HepG2 (cell line): ENCODE measurements around the gene SLC11A1. TPM values are rescaled to one million over a fixed set of nuclear protein-coding genes. Genes with fewer than 3 reads are reported as not detected.

Experiments
- FLYWCH1 ChIP-seq: sonication (generic); formaldehyde crosslinking; IDR thresholded peaks from 2 replicates; pipeline ENCODE4 v1.8.1; 2023; ENCODE audit warnings: mild to moderate bottlenecking, missing genetic modification reagents
- GPBP1L1 ChIP-seq: sonication (generic); formaldehyde crosslinking; IDR thresholded peaks from 2 replicates; pipeline ENCODE4 v1.5.0; 2020; ENCODE audit warnings: mild to moderate bottlenecking, missing genetic modification reagents
- GPN1 ChIP-seq: sonication (generic); formaldehyde crosslinking; IDR thresholded peaks from 2 replicates; pipeline ENCODE4 v1.5.1; 2020; ENCODE audit warnings: missing genetic modification reagents, borderline replicate concordance
- GZF1 ChIP-seq: sonication (generic); formaldehyde crosslinking; IDR thresholded peaks from 2 replicates; pipeline ENCODE4 v1.5.1; 2020; ENCODE audit warnings: mild to moderate bottlenecking, missing genetic modification reagents
- HINFP ChIP-seq: sonication (generic); formaldehyde crosslinking; IDR thresholded peaks from 2 replicates; pipeline ENCODE4 v1.4.0; 2020; ENCODE audit warnings: low read depth, mild to moderate bottlenecking, missing genetic modification reagents
- ISL2 ChIP-seq: sonication (generic); formaldehyde crosslinking; IDR thresholded peaks from 2 replicates; pipeline ENCODE4 v1.5.0; 2020; ENCODE audit warnings: missing genetic modification reagents
- JUNB ChIP-seq: sonication (generic); formaldehyde crosslinking; IDR thresholded peaks from 2 replicates; pipeline ENCODE4 v1.8.0; 2022; ENCODE audit warnings: missing genetic modification reagents, mild to moderate bottlenecking, borderline replicate concordance
- KDM5B ChIP-seq: sonication (generic); formaldehyde crosslinking; IDR thresholded peaks from 2 replicates; pipeline ENCODE4 v1.4.0; 2020; ENCODE audit warnings: missing genetic modification reagents, mild to moderate bottlenecking, borderline replicate concordance
- MXD1 ChIP-seq: sonication (generic); formaldehyde crosslinking; IDR thresholded peaks from 2 replicates; pipeline ENCODE4 v1.4.0; 2020; ENCODE audit warnings: mild to moderate bottlenecking, missing genetic modification reagents
- PRDM10 ChIP-seq: sonication (generic); formaldehyde crosslinking; IDR thresholded peaks from 2 replicates; pipeline ENCODE4 v1.4.0; 2020; ENCODE audit warnings: low read depth, missing genetic modification reagents
- PRPF4 ChIP-seq: fragments of 200-400 bp; formaldehyde crosslinking; IDR thresholded peaks from 2 replicates; pipeline ENCODE4 v1.6.1; 2016; ENCODE audit warnings: low read length, low read depth; ENCODE audit not compliant: poor library complexity, severe bottlenecking
- REXO4 ChIP-seq: sonication (generic); formaldehyde crosslinking; IDR thresholded peaks from 2 replicates; pipeline ENCODE4 v1.8.0; 2022; ENCODE audit warnings: missing genetic modification reagents, mild to moderate bottlenecking, borderline replicate concordance
- RFXAP ChIP-seq: sonication (generic); formaldehyde crosslinking; IDR thresholded peaks from 2 replicates; pipeline ENCODE4 v1.4.0; 2020; ENCODE audit warnings: missing genetic modification reagents, borderline replicate concordance
- ZBTB46 ChIP-seq: sonication (generic); formaldehyde crosslinking; IDR thresholded peaks from 2 replicates; pipeline ENCODE4 v1.4.0; 2020; ENCODE audit warnings: mild to moderate bottlenecking, missing genetic modification reagents, borderline replicate concordance
- ZNF337 ChIP-seq: sonication (generic); formaldehyde crosslinking; IDR thresholded peaks from 2 replicates; pipeline ENCODE4 v1.5.1; 2020; ENCODE audit warnings: missing genetic modification reagents, low read depth, mild to moderate bottlenecking, borderline replicate concordance
- ZNF343 ChIP-seq: sonication (generic); formaldehyde crosslinking; IDR thresholded peaks from 2 replicates; pipeline ENCODE4 v1.4.0; 2020; ENCODE audit warnings: mild to moderate bottlenecking, missing genetic modification reagents
- ZNF354B ChIP-seq: sonication (generic); formaldehyde crosslinking; IDR thresholded peaks from 2 replicates; pipeline ENCODE4 v1.8.0; 2022; ENCODE audit warnings: mild to moderate bottlenecking, missing genetic modification reagents
- ZNF564 ChIP-seq: sonication (generic); formaldehyde crosslinking; IDR thresholded peaks from 2 replicates; pipeline ENCODE4 v1.8.1; 2023; ENCODE audit warnings: mild to moderate bottlenecking, missing genetic modification reagents
- ZNF629 ChIP-seq: sonication (generic); formaldehyde crosslinking; conservative IDR thresholded peaks from 2 replicates; pipeline ENCODE4 v1.5.0; 2020; ENCODE audit warnings: missing genetic modification reagents
- ZNF761 ChIP-seq: sonication (generic); formaldehyde crosslinking; conservative IDR thresholded peaks from 2 replicates; pipeline ENCODE4 v1.4.0; 2020; ENCODE audit warnings: mild to moderate bottlenecking, missing genetic modification reagents
- polyA plus RNA-seq, 8 experiments: library from polyadenylated mRNA; depleted of rRNA in 3 of 8; stranded (reverse) in 7 of 8; unstranded in 1 of 8; fragments of >200 nt; fragmentation: Illumina TruSeq in 4 of 8; extraction: Trizol in 4 of 8; gene quantifications; 2 replicates each; pipeline versions ENCODE4 v1.2.1 to v1.2.3, GENCODE V29; 2011 to 2016; ENCODE audit warnings: low read depth in 4 of 8, missing spikeins in 1 of 8, mixed read lengths in 1 of 8; ENCODE audit not compliant: insufficient read depth in 1 of 8
- total RNA-seq, 5 experiments: library from RNA; depleted of rRNA; stranded (reverse); fragments of >200 nt; fragmentation: Illumina TruSeq; extraction: Trizol; gene quantifications; 2 replicates each; pipeline ENCODE4 v1.2.3, GENCODE V29; 2016; ENCODE audit warnings: low read depth in 1 of 5

The SLC11A1 gene
- total and polyA plus RNA-seq, 2 of the 13 experiments (the other 11 are each of a cell fraction or from before 2014, with no cell fraction given) = 0.33 to 2.3 TPM

GRCh38 chr2:218444692-218445357 lies 62.8 kb downstream of the SLC11A1 start (continued):
- TF ChIP-seq GPBP1L1 (CRISPR knock-in tag) (no peak), FLYWCH1 (CRISPR knock-in tag) (no peak), HINFP (CRISPR knock-in tag) (peak; percentile 63; the same call in 1 of the 2 replicates), ZNF629 (CRISPR knock-in tag) (peak; percentile 79), KDM5B (0 out of 2 replicates have a peak, but pooled peaks have one; percentile 36), REXO4 (CRISPR knock-in tag) (no peak), ZNF337 (no peak), ZBTB46 (CRISPR knock-in tag) (peak; percentile 84; the same call in 1 of the 2 replicates), MXD1 (CRISPR knock-in tag) (no peak), ISL2 (peak; percentile 93), ZNF354B (no peak), PRDM10 (CRISPR knock-in tag) (peak; percentile 84), ZNF564 (peak; percentile 93; the same call in 1 of the 2 replicates), ZNF761 (CRISPR knock-in tag) (peak; percentile 90), ZNF343 (CRISPR knock-in tag) (peak; percentile 63; the same call in 1 of the 2 replicates), GPN1 (CRISPR knock-in tag) (no peak), JUNB (CRISPR knock-in tag) (peak; percentile 48; the same call in 1 of the 2 replicates), GZF1 (CRISPR knock-in tag) (no peak), RFXAP (CRISPR knock-in tag) (peak; percentile 88; the same call in 1 of the 2 replicates), PRPF4 (no peak)
